Measurements from ENCODE around the gene GEN1. TPM values are rescaled to one million over a fixed set of nuclear protein-coding genes. Genes with fewer than 3 reads are reported as not detected.

The GEN1 gene
- total RNA-seq, 1 donor from 2014 or later = 29.2 TPM

DNA sequence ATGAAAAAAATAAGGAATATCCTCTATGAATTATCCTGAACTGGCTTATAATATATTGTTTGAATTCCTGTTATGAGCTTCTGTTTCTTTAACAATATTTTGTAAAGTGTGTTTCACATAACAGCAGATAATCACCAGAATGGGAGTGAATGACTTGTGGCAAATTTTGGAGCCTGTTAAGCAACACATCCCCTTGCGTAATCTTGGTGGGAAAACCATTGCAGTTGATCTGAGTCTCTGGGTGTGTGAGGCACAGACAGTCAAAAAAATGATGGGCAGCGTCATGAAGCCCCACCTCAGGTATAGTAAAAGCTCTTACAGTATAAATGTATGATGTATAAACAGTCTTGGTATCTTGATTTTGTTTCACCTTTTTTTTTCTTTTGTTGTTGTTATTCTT is 5.9 kb downstream of the GEN1 start:
- Mint-ChIP-seq H3K9me3 (no peaks in the 10 kb centered on the region), H3K27ac (no peak overlapping the region), H3K4me3 (ENCODE audit: low read depth) (no peak overlapping the region), H3K4me1 (ENCODE audit: low read depth) (peaks cover 34% of the 10 kb centered on the region), H3K27me3 (ENCODE audit: low read depth) (no peaks in the 10 kb centered on the region), H3K36me3 (ENCODE audit: low read depth) (peaks cover 37% of the 10 kb centered on the region)
- intact Hi-C loops (cut with micrococcal nuclease) = loop anchor here (10.0 kb wide), 2 partner anchors 785 to 1585 kb away; no protein-coding TSS in a partner anchor
- no peak for DNase-seq (ENCODE audit: low spot score)

DNA sequence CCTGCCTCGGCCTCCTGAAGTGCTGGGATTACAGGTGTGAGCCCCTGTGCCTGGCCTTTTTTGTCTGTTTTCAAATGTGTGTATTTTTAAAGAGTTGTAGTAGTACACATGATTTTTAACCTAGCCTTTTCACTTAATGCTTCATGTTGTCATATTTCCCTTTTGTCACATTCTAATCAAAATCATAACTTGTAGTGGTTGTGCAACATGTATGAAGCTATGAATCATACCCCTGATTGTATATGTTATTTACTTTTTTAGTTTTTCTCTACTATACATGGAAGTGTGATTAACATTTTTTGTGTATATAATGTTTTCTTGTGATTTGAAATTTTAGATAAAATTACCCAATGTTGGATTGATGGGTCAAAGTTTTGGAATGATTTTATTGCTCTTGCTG is 8.5 kb downstream of the GEN1 start:
- no peak overlapping the region for H3K27ac Mint-ChIP-seq
- peaks cover 48% of the 10 kb centered on the region for H3K36me3 Mint-ChIP-seq (ENCODE audit: low read depth)

DNA sequence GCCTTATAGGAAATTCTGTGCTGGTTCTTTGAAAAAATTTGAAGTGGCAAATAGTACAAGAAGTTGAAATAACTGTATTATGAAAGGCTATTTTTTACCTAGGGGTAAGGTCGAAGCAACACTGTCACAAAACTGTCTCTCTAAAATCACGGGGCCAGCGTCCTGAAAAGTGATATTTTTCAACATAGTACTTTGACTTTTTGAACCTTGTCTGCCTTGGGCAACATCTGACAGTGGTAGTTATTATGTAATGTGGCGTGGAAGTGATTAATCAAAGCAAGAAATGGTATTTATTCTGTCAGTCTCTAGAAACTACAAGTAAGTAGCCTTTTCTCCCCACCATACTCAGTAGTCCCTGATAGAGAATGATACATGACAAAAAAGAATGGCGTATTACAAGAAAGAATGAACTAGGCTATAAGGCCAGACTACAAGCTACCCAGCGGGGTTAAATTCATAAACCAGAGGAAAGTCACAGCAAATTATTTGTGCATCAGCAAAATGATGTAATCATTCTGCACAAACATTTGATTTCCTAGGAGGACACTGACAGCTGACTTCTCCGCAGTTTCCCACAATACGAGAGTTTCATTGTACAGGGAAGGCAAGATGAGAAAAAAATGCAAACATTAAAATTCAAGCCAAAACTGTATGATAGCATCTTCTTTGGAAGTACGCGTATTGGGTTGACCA is 9.8 kb downstream of the GEN1 start:
- H3K27me3 Mint-ChIP-seq (ENCODE audit: low read depth) = no peaks in the 10 kb centered on the region
- peaks cover 57% of the 10 kb centered on the region for H3K36me3 Mint-ChIP-seq (ENCODE audit: low read depth)
- H3K4me1 Mint-ChIP-seq (ENCODE audit: low read depth) = peaks cover 8% of the 10 kb centered on the region
- no peak for DNase-seq (ENCODE audit: low spot score)
- no peak overlapping the region for H3K27ac Mint-ChIP-seq
- intact Hi-C loops (cut with micrococcal nuclease) = no loop called here
- H3K4me3 Mint-ChIP-seq (ENCODE audit: low read depth) = no peak overlapping the region
- H3K9me3 Mint-ChIP-seq = no peaks in the 10 kb centered on the region

More for the DNA sequence above, 8.5 kb downstream of the GEN1 start:
- intact Hi-C loops (cut with micrococcal nuclease) = no loop called here
- DNase-seq (ENCODE audit: low spot score) = no peak
- Mint-ChIP-seq H3K27me3 (ENCODE audit: low read depth) (no peaks in the 10 kb centered on the region), H3K4me3 (ENCODE audit: low read depth) (no peak overlapping the region), H3K9me3 (no peaks in the 10 kb centered on the region), H3K4me1 (ENCODE audit: low read depth) (peaks cover 18% of the 10 kb centered on the region)

DNA sequence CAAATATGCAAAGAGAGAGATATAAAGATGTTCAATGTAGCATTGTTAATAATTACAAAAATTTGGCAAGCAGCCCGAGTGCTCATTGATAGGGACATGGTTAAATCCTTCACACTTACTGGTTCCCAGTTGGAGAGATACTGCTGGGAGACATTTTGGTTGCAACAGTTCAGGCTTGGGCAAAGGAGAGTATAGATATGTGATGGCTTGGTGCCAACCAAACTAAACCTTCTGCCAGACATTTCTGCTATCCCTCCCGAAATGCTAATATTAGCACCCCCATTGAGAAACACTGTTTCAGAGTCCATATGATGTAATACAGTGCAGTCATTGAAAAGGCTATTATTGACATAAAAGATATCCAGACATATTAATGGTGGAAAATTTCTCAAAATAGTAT is 11.5 kb downstream of the GEN1 start:
- Mint-ChIP-seq H3K27me3 (ENCODE audit: low read depth) (no peaks in the 10 kb centered on the region), H3K36me3 (ENCODE audit: low read depth) (peaks cover 52% of the 10 kb centered on the region), H3K4me3 (ENCODE audit: low read depth) (no peak overlapping the region)

DNA sequence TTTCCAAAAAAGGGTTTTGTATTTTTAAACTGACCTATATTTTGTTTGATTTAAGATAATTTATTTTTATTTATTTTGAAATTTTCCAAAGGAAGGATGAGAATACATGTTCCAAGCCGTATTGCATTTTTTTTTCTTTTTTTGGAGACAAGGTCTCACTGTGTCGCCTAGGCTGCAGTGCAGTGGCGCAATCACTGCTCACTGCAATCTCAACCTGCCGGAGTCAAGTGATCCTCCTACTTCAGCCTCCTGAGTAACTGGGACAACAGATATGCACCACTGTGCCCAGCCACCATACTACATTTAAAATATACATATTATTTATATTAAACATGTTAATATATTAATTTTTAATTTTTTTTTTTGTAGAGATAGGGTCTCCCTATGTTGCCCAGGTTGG is 15.0 kb downstream of the GEN1 start:
- Mint-ChIP-seq H3K36me3 (ENCODE audit: low read depth) (peaks cover 40% of the 10 kb centered on the region), H3K4me3 (ENCODE audit: low read depth) (no peak overlapping the region), H3K9me3 (no peaks in the 10 kb centered on the region), H3K27me3 (ENCODE audit: low read depth) (no peaks in the 10 kb centered on the region), H3K4me1 (ENCODE audit: low read depth) (no peaks in the 10 kb centered on the region), H3K27ac (no peak overlapping the region)
- intact Hi-C loops (cut with micrococcal nuclease) = no loop called here
- DNase-seq (ENCODE audit: low spot score) = no peak

More for the DNA sequence above, 11.5 kb downstream of the GEN1 start:
- Mint-ChIP-seq H3K4me1 (ENCODE audit: low read depth) (peaks cover 1% of the 10 kb centered on the region), H3K27ac (no peak overlapping the region), H3K9me3 (no peaks in the 10 kb centered on the region)
- intact Hi-C loops (cut with micrococcal nuclease) = no loop called here
- no peak for DNase-seq (ENCODE audit: low spot score)

DNA sequence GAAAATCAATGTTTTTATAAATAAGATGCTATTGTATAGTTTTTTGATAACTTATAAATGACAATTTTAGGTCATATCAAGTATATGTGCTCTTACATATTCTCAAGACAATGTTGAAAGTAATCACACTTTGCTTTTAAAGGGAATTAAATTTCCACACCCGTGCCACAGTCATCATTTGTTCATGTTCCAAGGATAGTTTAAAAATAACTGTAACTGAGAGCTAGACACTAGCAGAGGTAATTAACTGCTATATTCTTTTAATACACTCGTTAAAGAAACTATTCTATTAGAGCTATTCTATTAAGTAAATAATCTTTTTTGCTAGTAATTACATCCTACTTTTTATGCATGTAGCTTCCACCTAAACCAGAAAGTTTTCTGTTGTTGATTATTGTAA is 18.0 kb downstream of the GEN1 start:
- Mint-ChIP-seq H3K4me1 (ENCODE audit: low read depth) (no peaks in the 10 kb centered on the region), H3K27me3 (ENCODE audit: low read depth) (no peaks in the 10 kb centered on the region), H3K36me3 (ENCODE audit: low read depth) (peaks cover 41% of the 10 kb centered on the region), H3K9me3 (no peaks in the 10 kb centered on the region), H3K27ac (no peak overlapping the region), H3K4me3 (ENCODE audit: low read depth) (no peak overlapping the region)
- intact Hi-C loops (cut with micrococcal nuclease) = no loop called here
- DNase-seq (ENCODE audit: low spot score) = no peak

DNA sequence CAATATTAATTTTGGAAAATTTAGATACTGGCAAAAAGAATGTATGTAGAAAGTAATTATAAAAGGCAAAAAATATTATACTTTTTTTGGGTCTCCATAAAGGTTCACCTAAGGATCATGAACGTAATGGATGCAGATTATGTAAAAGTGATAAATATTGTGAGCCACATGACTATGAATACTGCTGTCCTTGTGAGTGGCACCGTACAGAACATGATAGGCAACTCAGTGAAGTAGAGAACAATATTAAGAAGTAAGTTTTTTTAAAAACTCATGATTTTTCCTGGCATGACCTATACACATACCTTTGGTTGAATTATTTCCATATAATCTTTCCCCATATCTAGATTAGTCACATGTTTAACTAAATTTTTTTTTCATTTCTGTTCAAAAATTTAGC is 18.6 kb downstream of the GEN1 start:
- Mint-ChIP-seq H3K4me3 (ENCODE audit: low read depth) (no peak overlapping the region), H3K36me3 (ENCODE audit: low read depth) (peaks cover 42% of the 10 kb centered on the region), H3K27ac (no peak overlapping the region), H3K4me1 (ENCODE audit: low read depth) (no peaks in the 10 kb centered on the region), H3K27me3 (ENCODE audit: low read depth) (no peaks in the 10 kb centered on the region), H3K9me3 (no peaks in the 10 kb centered on the region)
- no peak for DNase-seq (ENCODE audit: low spot score)
- intact Hi-C loops (cut with micrococcal nuclease) = no loop called here

DNA sequence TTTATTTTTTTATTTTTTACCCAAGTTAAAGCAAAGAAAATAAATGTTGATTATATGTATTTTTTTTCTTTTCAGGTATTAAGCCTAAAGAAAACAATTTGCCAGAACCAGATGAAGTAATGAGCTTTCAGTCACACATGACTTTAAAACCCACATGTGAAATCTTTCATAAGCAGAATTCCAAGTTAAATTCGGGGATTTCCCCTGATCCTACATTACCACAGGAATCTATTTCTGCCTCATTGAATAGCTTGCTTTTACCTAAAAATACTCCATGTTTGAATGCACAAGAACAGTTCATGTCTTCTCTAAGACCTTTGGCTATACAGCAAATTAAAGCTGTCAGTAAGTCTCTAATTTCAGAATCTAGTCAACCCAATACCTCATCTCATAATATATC is 26.6 kb downstream of the GEN1 start:
- peaks cover 4% of the 10 kb centered on the region for H3K4me1 Mint-ChIP-seq (ENCODE audit: low read depth)
- H3K27me3 Mint-ChIP-seq (ENCODE audit: low read depth) = no peaks in the 10 kb centered on the region
- no peak overlapping the region for H3K27ac Mint-ChIP-seq
- no peak overlapping the region for H3K4me3 Mint-ChIP-seq (ENCODE audit: low read depth)
- intact Hi-C loops (cut with micrococcal nuclease) = no loop called here
- H3K9me3 Mint-ChIP-seq = no peaks in the 10 kb centered on the region
- no peak for DNase-seq (ENCODE audit: low spot score)
- H3K36me3 Mint-ChIP-seq (ENCODE audit: low read depth) = peaks cover 61% of the 10 kb centered on the region

DNA sequence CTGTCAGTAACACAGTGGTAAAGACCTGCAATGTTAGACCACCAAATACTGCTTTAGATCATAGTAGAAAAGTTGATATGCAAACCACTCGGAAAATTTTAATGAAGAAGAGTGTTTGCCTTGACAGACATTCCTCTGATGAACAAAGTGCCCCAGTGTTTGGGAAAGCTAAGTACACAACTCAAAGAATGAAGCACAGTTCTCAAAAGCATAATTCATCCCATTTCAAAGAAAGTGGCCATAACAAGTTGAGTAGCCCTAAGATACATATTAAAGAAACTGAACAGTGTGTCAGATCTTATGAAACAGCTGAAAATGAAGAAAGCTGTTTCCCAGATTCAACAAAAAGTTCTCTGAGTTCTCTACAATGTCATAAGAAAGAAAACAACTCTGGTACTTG is 27.5 kb downstream of the GEN1 start:
- intact Hi-C loops (cut with micrococcal nuclease) = no loop called here
- no peak overlapping the region for H3K4me3 Mint-ChIP-seq (ENCODE audit: low read depth)
- H3K27ac Mint-ChIP-seq = no peak overlapping the region
- H3K27me3 Mint-ChIP-seq (ENCODE audit: low read depth) = no peaks in the 10 kb centered on the region
- peaks cover 4% of the 10 kb centered on the region for H3K4me1 Mint-ChIP-seq (ENCODE audit: low read depth)
- no peak for DNase-seq (ENCODE audit: low spot score)
- no peaks in the 10 kb centered on the region for H3K9me3 Mint-ChIP-seq
- H3K36me3 Mint-ChIP-seq (ENCODE audit: low read depth) = peaks cover 57% of the 10 kb centered on the region

DNA sequence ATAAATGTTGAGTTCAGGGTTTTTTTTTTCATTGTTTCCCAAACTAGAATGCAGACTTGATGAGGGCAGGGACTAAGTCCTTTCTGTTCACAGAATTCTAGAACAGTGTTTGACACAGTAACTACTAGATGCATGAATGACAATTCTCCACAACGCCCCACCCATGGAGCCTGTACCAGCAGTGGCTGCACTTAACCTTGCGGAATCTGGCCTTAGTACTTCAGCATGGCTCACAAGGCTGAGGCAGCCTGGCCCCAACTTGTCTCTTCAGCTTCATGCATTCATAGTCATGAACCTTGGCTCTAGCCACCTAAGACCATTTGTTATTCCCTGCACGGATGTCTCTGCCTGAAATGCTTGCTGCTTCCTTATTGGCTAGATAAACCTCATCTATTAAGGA is 32.8 kb downstream of the GEN1 start:
- Mint-ChIP-seq H3K27ac (no peak overlapping the region), H3K36me3 (ENCODE audit: low read depth) (peaks cover 24% of the 10 kb centered on the region), H3K9me3 (no peaks in the 10 kb centered on the region), H3K27me3 (ENCODE audit: low read depth) (peaks cover 14% of the 10 kb centered on the region), H3K4me1 (ENCODE audit: low read depth) (peaks cover 8% of the 10 kb centered on the region), H3K4me3 (ENCODE audit: low read depth) (no peak overlapping the region)
- intact Hi-C loops (cut with micrococcal nuclease) = no loop called here
- no peak for DNase-seq (ENCODE audit: low spot score)

DNA sequence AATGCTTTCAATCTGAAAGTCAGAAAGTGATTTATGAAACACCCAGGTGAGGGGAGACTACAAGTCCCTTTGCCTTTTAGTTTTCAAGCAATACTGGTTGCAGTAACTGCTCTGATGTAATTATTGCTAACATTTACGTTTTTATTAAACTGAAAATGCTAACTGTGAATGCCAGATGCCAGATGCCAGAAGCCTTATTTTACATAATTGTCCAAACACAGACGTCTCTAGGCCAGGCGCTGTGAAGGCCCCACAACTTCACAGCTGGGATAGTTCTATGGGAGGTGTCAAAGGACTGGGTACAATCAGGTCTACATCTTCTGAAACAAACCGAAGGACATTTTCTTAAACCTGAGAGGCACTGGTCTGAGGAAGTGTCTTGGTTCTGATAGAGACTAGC is 34.8 kb downstream of the GEN1 start:
- H3K4me1 Mint-ChIP-seq (ENCODE audit: low read depth) = peaks cover 23% of the 10 kb centered on the region
- H3K4me3 Mint-ChIP-seq (ENCODE audit: low read depth) = no peak overlapping the region
- peaks cover 23% of the 10 kb centered on the region for H3K27me3 Mint-ChIP-seq (ENCODE audit: low read depth)
- H3K27ac Mint-ChIP-seq = no peak overlapping the region
- peaks cover 7% of the 10 kb centered on the region for H3K36me3 Mint-ChIP-seq (ENCODE audit: low read depth)
- H3K9me3 Mint-ChIP-seq = no peaks in the 10 kb centered on the region
- DNase-seq (ENCODE audit: low spot score) = no peak
- intact Hi-C loops (cut with micrococcal nuclease) = no loop called here

DNA sequence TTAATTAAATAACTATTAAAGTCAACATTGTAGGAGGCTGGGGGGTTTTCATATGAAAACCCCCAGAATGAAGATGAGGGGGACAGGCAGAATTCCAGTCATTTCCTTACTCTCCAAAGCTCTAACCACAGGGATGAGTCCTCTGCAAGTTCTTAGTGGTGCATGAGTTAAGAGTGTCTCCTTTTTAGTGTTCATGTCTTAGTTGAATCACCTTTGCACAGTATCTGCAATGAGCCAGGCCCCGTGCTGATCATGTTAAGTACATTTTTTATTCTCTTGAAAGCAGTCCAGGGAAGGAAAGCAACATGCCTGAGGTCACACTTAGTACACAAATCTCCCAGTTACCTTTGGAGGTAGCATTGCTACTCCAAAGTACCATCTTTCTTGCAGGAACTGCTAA is 36.6 kb downstream of the GEN1 start:
- peaks cover 36% of the 10 kb centered on the region for H3K27me3 Mint-ChIP-seq (ENCODE audit: low read depth)
- intact Hi-C loops (cut with micrococcal nuclease) = loop anchor here (5.0 kb wide), 1 partner anchor 38 kb away; the partner anchor contains the start of genes GEN1 and SMC6
- no peaks in the 10 kb centered on the region for H3K9me3 Mint-ChIP-seq
- H3K4me1 Mint-ChIP-seq (ENCODE audit: low read depth) = peaks cover 20% of the 10 kb centered on the region
- no peak overlapping the region for H3K4me3 Mint-ChIP-seq (ENCODE audit: low read depth)
- no peak overlapping the region for H3K27ac Mint-ChIP-seq
- no peaks in the 10 kb centered on the region for H3K36me3 Mint-ChIP-seq (ENCODE audit: low read depth)
- no peak for DNase-seq (ENCODE audit: low spot score)

DNA sequence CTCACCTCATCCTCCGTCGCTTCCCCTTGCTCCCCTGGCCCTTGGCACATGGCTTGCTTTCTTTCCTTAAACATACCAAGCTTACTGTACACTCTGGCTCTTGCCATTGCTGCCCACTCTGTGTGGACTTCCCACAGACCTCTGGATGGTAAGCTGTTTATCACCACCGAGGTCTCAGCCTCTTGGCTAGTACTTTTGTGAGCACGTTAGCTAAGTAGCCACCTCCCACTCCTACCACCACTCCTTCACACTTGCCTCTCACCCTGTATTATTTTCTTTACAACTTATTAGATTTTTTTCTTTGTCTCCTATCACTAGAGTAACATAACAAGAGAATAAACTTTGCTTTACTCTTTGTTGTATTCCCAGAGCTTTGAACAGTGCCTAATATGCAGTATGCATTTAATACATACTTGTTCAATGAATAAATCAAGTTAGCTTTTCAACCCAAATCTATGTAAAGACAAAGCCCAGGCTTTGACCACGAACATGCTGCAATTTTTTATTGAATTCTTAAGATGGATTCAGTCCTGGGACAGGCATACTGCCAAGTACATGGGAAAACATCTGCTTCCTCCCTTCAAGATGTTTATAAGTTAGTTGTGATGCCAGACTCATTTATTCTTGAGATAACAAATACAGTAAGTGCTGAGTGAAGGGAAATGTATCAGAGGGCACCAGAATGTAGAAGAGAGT is 37.3 kb downstream of the GEN1 start:
- Mint-ChIP-seq H3K4me1 (ENCODE audit: low read depth) (peaks cover 20% of the 10 kb centered on the region), H3K36me3 (ENCODE audit: low read depth) (no peaks in the 10 kb centered on the region), H3K9me3 (no peaks in the 10 kb centered on the region), H3K4me3 (ENCODE audit: low read depth) (no peak overlapping the region), H3K27me3 (ENCODE audit: low read depth) (peaks cover 39% of the 10 kb centered on the region), H3K27ac (no peak overlapping the region)
- intact Hi-C loops (cut with micrococcal nuclease) = loop anchor here (5.0 kb wide), 1 partner anchor 39 kb away; the partner anchor contains the start of genes GEN1 and SMC6
- no peak for DNase-seq (ENCODE audit: low spot score)

All from activated T-helper 2 cell treated with anti-CD3 and anti-CD28 coated beads, Interferon-gamma antibody, Interleukin-2, Interleukin-4, amounts not matched to agents 10 μg/mL and 5 μg/mL and 100 μg/mL, durations not matched to agents 14 hours and 24 hours and 36 hours (primary cell).